ENCODE results near the gene PPP2R2D. TPM values are rescaled to one million over a fixed set of nuclear protein-coding genes. Genes with fewer than 3 reads are reported as not detected.

The PPP2R2D gene
- polyA plus RNA-seq, 2 donors, result 14.5 to 19.3 TPM

GRCh38 chr10:131930586-131931330, 29.9 kb downstream of the PPP2R2D start:
- 94 to 96% methylated on average over 16 of the region's 16 CpGs for WGBS, 2 donors
- H3K9me3 ChIP-seq (ENCODE audit: control insufficient read depth in 2 of 2, insufficient read depth in 1 of 2, low read depth in 1 of 2, low read length in 1 of 2), result peaks cover 0 to 2% of the 10 kb centered on the region in 2 donors
- H3K27ac ChIP-seq (ENCODE audit: low read depth in 2 of 2, low read length in 1 of 2), result no peak overlapping the region
- H3K36me3 ChIP-seq (ENCODE audit: control insufficient read depth in 2 of 2, insufficient read depth in 2 of 2, low read length in 1 of 2), result peaks cover 2 to 3% of the 10 kb centered on the region in 2 donors
- no peaks in the 10 kb centered on the region for H3K27me3 ChIP-seq (ENCODE audit: control insufficient read depth in 1 of 2, insufficient read depth in 2 of 2, low read length in 2 of 2)
- H3K4me3 ChIP-seq (ENCODE audit: low read depth in 1 of 2, low read length in 2 of 2), result no peak overlapping the region
- H3K4me1 ChIP-seq (ENCODE audit: control insufficient read depth in 2 of 2, insufficient read depth in 2 of 2, low read length in 1 of 2), result peaks cover 10 to 15% of the 10 kb centered on the region in 2 donors

DNA sequence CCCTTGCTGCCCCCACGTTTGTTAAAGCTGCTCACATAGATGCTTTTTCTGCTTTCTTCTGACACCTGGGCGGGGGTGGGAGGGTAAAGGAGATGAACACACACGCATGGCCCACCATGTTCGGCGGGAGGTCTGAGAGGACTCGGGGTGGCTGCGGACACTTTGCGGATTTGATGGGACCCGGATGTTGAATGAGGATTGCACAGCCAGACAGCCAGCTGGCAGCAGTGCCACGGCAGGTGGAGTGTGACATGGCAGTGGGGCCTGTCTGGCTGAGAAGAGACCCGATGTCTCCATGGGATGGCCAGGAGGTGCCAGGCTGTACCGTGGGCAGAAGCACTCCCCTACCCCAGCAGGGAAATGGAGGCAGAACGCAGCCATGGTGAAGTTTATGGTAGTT, 31.2 kb downstream of the PPP2R2D start:
- 89 to 91% methylated on average over 13 of the region's 13 CpGs for WGBS, 2 donors
- Histone ChIP-seq H3K27me3 (ENCODE audit: control insufficient read depth in 1 of 2, insufficient read depth in 2 of 2, low read length in 2 of 2) (no peaks in the 10 kb centered on the region), H3K4me1 (ENCODE audit: control insufficient read depth in 2 of 2, insufficient read depth in 2 of 2, low read length in 1 of 2) (peaks cover 10 to 14% of the 10 kb centered on the region in 2 donors), H3K36me3 (ENCODE audit: control insufficient read depth in 2 of 2, insufficient read depth in 2 of 2, low read length in 1 of 2) (peaks cover 3 to 4% of the 10 kb centered on the region in 2 donors), H3K4me3 (ENCODE audit: low read depth in 1 of 2, low read length in 2 of 2) (no peak overlapping the region), H3K9me3 (ENCODE audit: control insufficient read depth in 2 of 2, insufficient read depth in 1 of 2, low read depth in 1 of 2, low read length in 1 of 2) (no peaks in the 10 kb centered on the region), H3K27ac (ENCODE audit: low read depth in 2 of 2, low read length in 1 of 2) (no peak overlapping the region)

DNA sequence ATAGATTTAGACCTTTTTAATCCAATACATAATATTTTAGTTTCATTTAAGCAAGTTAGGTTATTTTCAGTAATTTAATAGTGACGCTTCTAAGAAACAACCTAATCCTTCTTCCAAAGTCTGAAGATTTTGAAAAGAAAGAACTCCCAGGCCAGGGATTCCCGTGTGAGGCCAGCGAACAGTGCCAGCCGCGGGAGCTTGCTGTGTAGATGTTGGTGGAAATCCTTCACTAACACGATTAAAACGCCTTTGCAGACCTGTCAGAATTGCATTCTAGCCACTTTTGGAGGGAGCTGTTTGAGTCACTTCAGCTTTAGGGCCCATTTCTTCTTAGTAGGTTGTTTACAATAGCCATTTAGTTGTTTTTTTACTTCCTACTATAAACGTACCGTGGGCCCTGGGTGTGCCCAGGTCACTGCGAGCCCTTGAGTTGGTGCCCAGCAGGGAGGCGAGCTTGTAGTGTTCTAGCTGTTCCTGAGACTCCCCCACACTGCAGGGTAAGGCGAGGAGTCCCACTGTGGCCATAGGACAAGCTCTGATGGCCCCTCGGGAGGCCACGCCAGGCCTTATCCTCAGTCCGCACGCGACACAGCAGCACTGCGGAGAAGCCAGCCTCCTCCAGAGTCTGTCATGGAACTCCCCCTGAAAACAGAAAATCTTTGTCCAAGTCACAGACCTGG, 32.3 kb downstream of the PPP2R2D start:
- Histone ChIP-seq H3K9me3 (ENCODE audit: control insufficient read depth in 2 of 2, insufficient read depth in 1 of 2, low read depth in 1 of 2, low read length in 1 of 2) (no peaks in the 10 kb centered on the region), H3K27ac (ENCODE audit: low read depth in 2 of 2, low read length in 1 of 2) (no peak overlapping the region), H3K4me1 (ENCODE audit: control insufficient read depth in 2 of 2, insufficient read depth in 2 of 2, low read length in 1 of 2) (peaks cover 5 to 11% of the 10 kb centered on the region in 2 donors), H3K4me3 (ENCODE audit: low read depth in 1 of 2, low read length in 2 of 2) (no peak overlapping the region), H3K27me3 (ENCODE audit: control insufficient read depth in 1 of 2, insufficient read depth in 2 of 2, low read length in 2 of 2) (no peaks in the 10 kb centered on the region), H3K36me3 (ENCODE audit: control insufficient read depth in 2 of 2, insufficient read depth in 2 of 2, low read length in 1 of 2) (peaks cover 3 to 13% of the 10 kb centered on the region in 2 donors)
- 82 to 87% methylated on average over 18 of the region's 18 CpGs for WGBS, 2 donors

- Histone ChIP-seq H3K9me3 (ENCODE audit: control insufficient read depth in 2 of 2, insufficient read depth in 1 of 2, low read depth in 1 of 2, low read length in 1 of 2) (no peaks in the 10 kb centered on the region), H3K36me3 (ENCODE audit: control insufficient read depth in 2 of 2, insufficient read depth in 2 of 2, low read length in 1 of 2) (peaks cover 6 to 16% of the 10 kb centered on the region in 2 donors), H3K27ac (ENCODE audit: low read depth in 2 of 2, low read length in 1 of 2) (no peak overlapping the region), H3K4me1 (ENCODE audit: control insufficient read depth in 2 of 2, insufficient read depth in 2 of 2, low read length in 1 of 2) (peaks cover 5 to 8% of the 10 kb centered on the region in 2 donors), H3K4me3 (ENCODE audit: low read depth in 1 of 2, low read length in 2 of 2) (no peak overlapping the region), H3K27me3 (ENCODE audit: control insufficient read depth in 1 of 2, insufficient read depth in 2 of 2, low read length in 2 of 2) (no peaks in the 10 kb centered on the region)
- WGBS, 2 donors, result 75 to 94% methylated on average over 2 of the region's 2 CpGs
These were observed 32.9 kb downstream of the PPP2R2D start for GRCh38 chr10:131933696-131934086.

DNA sequence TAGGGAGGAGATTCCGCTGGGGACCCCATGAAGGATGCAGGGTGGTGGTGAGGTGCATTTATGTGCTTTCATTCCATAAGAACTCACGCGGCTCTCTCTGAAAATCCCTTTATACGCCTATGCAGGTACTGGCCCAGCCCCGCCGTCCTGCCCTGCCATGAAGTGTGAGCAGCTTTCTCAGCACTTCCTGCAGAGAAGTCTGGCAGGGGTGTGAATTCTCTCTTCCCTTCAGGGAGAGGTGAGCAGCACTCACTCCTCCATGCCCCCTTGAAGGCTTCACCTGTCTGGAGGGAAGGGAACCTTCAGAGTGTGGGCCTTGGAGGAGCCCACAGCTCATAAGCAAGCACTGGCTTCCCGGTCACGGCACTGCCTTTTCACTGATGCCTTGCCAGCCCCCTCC, 34.0 kb downstream of the PPP2R2D start:
- peaks cover 3 to 5% of the 10 kb centered on the region in 2 donors for H3K4me1 ChIP-seq (ENCODE audit: control insufficient read depth in 2 of 2, insufficient read depth in 2 of 2, low read length in 1 of 2)
- peaks cover 7 to 19% of the 10 kb centered on the region in 2 donors for H3K36me3 ChIP-seq (ENCODE audit: control insufficient read depth in 2 of 2, insufficient read depth in 2 of 2, low read length in 1 of 2)
- H3K27me3 ChIP-seq (ENCODE audit: control insufficient read depth in 1 of 2, insufficient read depth in 2 of 2, low read length in 2 of 2), result no peaks in the 10 kb centered on the region
- 85 to 87% methylated on average over 8 of the region's 8 CpGs for WGBS, 2 donors
- no peak overlapping the region for H3K4me3 ChIP-seq (ENCODE audit: low read depth in 1 of 2, low read length in 2 of 2)
- no peaks in the 10 kb centered on the region for H3K9me3 ChIP-seq (ENCODE audit: control insufficient read depth in 2 of 2, insufficient read depth in 1 of 2, low read depth in 1 of 2, low read length in 1 of 2)
- no peak overlapping the region for H3K27ac ChIP-seq (ENCODE audit: low read depth in 2 of 2, low read length in 1 of 2)

DNA sequence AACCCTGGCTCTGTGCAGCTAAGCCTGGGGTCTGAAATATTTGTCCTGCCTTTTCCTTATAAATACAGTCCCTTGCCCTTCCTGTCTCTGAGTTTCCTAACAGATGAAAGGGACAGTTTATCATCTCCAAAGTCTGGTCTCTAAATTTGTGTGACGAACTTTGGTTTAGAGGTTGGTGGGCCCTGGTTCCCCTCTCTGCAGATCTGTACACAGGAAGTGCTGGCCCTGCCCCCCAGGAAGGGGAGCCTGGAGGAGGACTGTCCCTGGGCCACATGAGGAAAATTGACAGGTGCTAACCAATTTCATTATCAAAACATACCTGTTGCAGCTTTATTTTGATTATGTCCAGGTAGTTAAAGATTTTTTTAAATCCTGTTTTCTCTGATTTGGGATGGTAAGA, 34.5 kb downstream of the PPP2R2D start:
- no peaks in the 10 kb centered on the region for H3K9me3 ChIP-seq (ENCODE audit: control insufficient read depth in 2 of 2, insufficient read depth in 1 of 2, low read depth in 1 of 2, low read length in 1 of 2)

GRCh38 chr10:131936294-131936693, 35.5 kb downstream of the PPP2R2D start:
- H3K4me1 ChIP-seq (ENCODE audit: control insufficient read depth in 2 of 2, insufficient read depth in 2 of 2, low read length in 1 of 2), result peaks cover 3 to 5% of the 10 kb centered on the region in 2 donors
- no peak overlapping the region for H3K4me3 ChIP-seq (ENCODE audit: low read depth in 1 of 2, low read length in 2 of 2)
- H3K27me3 ChIP-seq (ENCODE audit: control insufficient read depth in 1 of 2, insufficient read depth in 2 of 2, low read length in 2 of 2), result no peaks in the 10 kb centered on the region
- no peak overlapping the region for H3K27ac ChIP-seq (ENCODE audit: low read depth in 2 of 2, low read length in 1 of 2)
- WGBS, 2 donors, result 89 to 92% methylated on average over 9 of the region's 9 CpGs
- H3K9me3 ChIP-seq (ENCODE audit: control insufficient read depth in 2 of 2, insufficient read depth in 1 of 2, low read depth in 1 of 2, low read length in 1 of 2), result no peaks in the 10 kb centered on the region
- H3K36me3 ChIP-seq (ENCODE audit: control insufficient read depth in 2 of 2, insufficient read depth in 2 of 2, low read length in 1 of 2), result peaks cover 7 to 19% of the 10 kb centered on the region in 2 donors

More for the DNA sequence above, 34.5 kb downstream of the PPP2R2D start:
- 59 to 81% methylated on average over 1 of the region's 1 CpG for WGBS, 2 donors
- Histone ChIP-seq H3K27me3 (ENCODE audit: control insufficient read depth in 1 of 2, insufficient read depth in 2 of 2, low read length in 2 of 2) (no peaks in the 10 kb centered on the region), H3K27ac (ENCODE audit: low read depth in 2 of 2, low read length in 1 of 2) (no peak overlapping the region), H3K4me3 (ENCODE audit: low read depth in 1 of 2, low read length in 2 of 2) (no peak overlapping the region), H3K4me1 (ENCODE audit: control insufficient read depth in 2 of 2, insufficient read depth in 2 of 2, low read length in 1 of 2) (peaks cover 3 to 5% of the 10 kb centered on the region in 2 donors), H3K36me3 (ENCODE audit: control insufficient read depth in 2 of 2, insufficient read depth in 2 of 2, low read length in 1 of 2) (peaks cover 7 to 19% of the 10 kb centered on the region in 2 donors)

DNA sequence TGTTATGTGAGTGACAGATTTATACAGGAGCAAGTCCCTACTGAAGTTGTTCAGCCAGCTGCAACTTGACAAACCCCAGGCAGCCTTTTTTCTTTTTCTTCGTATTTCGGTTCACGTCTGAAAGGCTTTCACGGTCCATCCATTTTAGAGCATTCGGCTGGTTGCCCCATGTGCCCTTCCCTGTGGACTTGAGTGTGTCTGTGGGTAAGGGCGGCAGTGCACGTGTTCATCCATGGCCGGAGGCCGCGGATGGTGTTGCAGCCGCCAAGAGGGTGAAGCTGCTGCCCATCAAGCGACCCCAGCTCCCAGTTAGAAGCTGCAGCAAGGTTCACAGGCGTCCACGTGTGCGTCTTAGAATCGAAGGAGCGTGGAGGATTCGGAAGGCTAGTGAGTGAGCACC, 35.9 kb downstream of the PPP2R2D start:
- no peaks in the 10 kb centered on the region for H3K9me3 ChIP-seq (ENCODE audit: control insufficient read depth in 2 of 2, insufficient read depth in 1 of 2, low read depth in 1 of 2, low read length in 1 of 2)
- 96% methylated on average over 18 of the region's 18 CpGs for WGBS, 2 donors
- H3K4me3 ChIP-seq (ENCODE audit: low read depth in 1 of 2, low read length in 2 of 2), result no peak overlapping the region
- peaks cover 3 to 5% of the 10 kb centered on the region in 2 donors for H3K4me1 ChIP-seq (ENCODE audit: control insufficient read depth in 2 of 2, insufficient read depth in 2 of 2, low read length in 1 of 2)
- H3K36me3 ChIP-seq (ENCODE audit: control insufficient read depth in 2 of 2, insufficient read depth in 2 of 2, low read length in 1 of 2), result peaks cover 7 to 19% of the 10 kb centered on the region in 2 donors
- no peaks in the 10 kb centered on the region for H3K27me3 ChIP-seq (ENCODE audit: control insufficient read depth in 1 of 2, insufficient read depth in 2 of 2, low read length in 2 of 2)
- no peak overlapping the region for H3K27ac ChIP-seq (ENCODE audit: low read depth in 2 of 2, low read length in 1 of 2)

- Histone ChIP-seq H3K4me3 (ENCODE audit: low read depth in 1 of 2, low read length in 2 of 2) (no peak overlapping the region), H3K4me1 (ENCODE audit: control insufficient read depth in 2 of 2, insufficient read depth in 2 of 2, low read length in 1 of 2) (peaks cover 2 to 5% of the 10 kb centered on the region in 2 donors), H3K27me3 (ENCODE audit: control insufficient read depth in 1 of 2, insufficient read depth in 2 of 2, low read length in 2 of 2) (no peaks in the 10 kb centered on the region), H3K27ac (ENCODE audit: low read depth in 2 of 2, low read length in 1 of 2) (no peak overlapping the region), H3K9me3 (ENCODE audit: control insufficient read depth in 2 of 2, insufficient read depth in 1 of 2, low read depth in 1 of 2, low read length in 1 of 2) (no peaks in the 10 kb centered on the region), H3K36me3 (ENCODE audit: control insufficient read depth in 2 of 2, insufficient read depth in 2 of 2, low read length in 1 of 2) (peaks cover 7 to 19% of the 10 kb centered on the region in 2 donors)
- 95 to 96% methylated on average over 20 of the region's 20 CpGs for WGBS, 2 donors
These were observed 37.0 kb downstream of the PPP2R2D start for GRCh38 chr10:131937836-131938235.

Measured in esophagus (tissue), 2 donors.